Measurements from ENCODE around the gene COX20.
A peak's percentile ranks its signal among the peaks of the same experiment; 100 is the strongest.
"Not testable (repeated sequence)": the region's sequence is repeated elsewhere in the genome, so short reads cannot be mapped to it uniquely, and the experiment has no call there.

The COX20 gene

GRCh38 chr1:244826712-244827111 is 8.7 kb upstream of the COX20 start:
- no peak for DNase-seq

DNA sequence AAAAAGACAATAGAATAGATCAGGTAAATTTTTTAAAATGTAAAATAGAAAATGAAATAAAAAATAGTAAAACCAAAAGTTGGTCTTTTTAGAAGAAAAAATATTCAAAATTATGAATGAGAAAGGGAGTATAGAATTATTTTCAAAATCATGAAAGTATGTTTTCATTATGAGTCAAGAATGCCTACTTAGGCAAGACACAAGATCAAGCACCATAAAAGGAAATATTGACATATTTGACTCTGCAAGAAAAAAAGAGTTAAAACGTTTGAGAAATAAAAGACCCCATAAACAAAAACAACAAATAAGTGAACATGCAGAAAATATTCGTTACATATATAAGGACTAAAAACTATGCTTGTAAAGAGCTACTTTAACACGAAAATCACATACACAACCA is 4.8 kb upstream of the COX20 start:
- DNase-seq: no peak

DNA sequence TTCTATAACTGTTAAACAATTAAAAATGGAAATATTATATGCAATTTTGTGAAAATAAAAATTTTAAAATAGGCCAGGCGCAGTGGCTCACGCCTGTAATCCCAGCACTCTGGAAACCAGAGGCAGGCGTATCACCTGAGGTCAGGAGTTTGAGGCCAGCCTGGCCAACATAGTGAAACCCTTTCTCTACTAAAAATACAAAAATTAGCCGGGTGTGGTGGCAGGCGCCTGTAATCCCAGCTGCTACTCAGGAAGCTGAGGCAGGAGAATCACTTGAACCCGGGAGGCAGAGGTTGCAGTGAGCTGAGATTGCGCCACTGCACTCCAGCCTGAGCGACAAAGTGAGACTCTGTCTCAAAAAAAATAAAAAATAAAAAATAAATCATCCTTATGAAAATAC is 2.2 kb upstream of the COX20 start:
- not testable (repeated sequence) for DNase-seq

DNA sequence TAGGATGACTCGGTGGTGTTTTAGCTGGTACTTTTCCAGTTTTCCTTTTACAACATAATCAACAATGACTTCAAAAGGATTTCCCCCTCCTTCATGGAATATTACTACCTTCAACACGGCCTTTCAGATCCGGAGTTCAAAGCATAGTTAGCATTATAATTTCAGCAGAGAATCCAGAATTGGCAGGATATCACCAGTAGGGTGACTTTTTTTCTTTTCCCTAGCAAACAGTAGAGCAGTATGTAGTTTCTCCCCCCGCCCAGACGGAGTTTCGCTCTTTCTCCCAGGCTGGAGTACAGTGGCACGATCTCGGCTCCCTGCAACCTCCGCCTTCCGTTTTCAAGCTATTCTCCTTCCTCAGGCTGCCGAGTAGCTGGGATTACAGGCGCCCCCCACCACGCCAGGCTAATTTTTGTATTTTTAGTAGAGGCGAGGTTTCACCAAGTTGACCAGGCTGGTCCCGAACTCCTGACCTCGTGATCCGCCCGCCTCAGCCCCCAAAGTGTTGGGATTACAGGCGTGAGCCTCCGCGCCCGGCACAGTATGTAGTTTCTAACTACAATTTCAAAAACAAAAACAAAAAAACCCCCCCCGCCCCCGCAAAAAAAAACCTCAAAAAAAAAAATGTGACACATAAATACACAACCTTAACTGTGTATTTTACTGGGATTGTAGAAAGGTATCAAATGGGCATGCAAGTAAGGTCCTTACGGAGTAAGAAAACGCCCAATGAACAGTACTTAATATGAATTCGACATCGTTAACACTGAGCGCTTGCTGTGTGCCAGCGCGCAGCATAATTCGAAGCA is 1.5 kb upstream of the COX20 start:
- peak; percentile 33 for DNase-seq

DNA sequence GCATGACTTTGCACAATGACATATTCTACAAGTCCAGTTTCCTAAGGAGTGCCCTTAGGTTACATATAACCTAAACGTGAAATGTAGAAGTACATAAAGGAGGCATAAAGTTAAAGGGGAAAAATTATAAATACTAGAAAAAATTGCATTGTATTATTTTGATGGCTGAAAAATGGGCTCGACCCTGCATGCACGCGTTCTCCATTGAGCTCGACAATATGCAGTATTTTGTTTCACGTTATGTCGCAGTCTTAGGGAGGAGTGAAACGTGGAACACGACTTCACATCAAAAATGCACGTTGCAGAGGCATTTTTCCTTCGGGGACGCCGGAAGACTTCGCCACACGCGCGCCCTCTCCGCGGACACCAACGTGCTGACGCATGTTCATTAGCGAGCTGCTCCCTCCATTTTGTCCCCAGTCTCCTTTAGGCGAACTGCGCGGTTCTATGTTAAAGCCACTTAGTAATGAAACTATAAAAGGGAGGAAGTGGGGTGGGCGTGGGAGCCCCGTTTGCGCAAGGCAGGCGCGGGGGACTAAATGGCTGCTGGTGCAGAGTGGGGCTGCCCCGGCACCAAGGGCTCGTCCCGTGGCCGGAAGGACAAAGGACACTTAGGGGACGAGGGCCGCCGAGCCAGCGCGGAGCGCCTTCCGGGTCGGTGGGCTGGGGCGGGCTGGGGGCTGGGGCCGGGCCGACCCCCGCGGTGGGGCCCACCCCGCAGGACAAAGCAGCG is 749 bp upstream of the COX20 start:
- peak; percentile 82 for DNase-seq

- DNase-seq: no peak
Observed at GRCh38 chr1:244836135-244836521, 670 bp downstream of the COX20 start.

- DNase-seq: no peak
Observed at GRCh38 chr1:244836584-244836983, 1.1 kb downstream of the COX20 start.

GRCh38 chr1:244837597-244838258 is 2.3 kb downstream of the COX20 start:
- DNase-seq: no peak

DNA sequence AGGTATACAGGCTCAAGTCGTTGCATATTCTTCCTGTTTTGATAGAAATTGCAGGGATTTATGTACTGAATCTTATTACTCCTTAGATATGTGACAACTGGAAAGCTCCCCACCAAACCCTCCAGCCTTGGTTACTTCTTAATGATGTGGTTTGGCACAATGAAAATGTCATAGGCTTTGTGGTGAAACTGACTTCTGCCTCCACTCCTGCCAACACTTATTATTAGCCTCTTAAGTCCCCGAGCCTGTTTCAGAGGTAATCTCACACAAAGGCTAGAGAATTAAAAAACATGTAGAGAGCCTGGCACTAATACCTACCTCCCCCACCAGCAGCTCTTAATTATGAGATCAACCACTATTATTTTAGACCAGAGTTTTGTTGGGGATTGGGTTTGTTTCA is 4.2 kb downstream of the COX20 start:
- no peak for DNase-seq

DNA sequence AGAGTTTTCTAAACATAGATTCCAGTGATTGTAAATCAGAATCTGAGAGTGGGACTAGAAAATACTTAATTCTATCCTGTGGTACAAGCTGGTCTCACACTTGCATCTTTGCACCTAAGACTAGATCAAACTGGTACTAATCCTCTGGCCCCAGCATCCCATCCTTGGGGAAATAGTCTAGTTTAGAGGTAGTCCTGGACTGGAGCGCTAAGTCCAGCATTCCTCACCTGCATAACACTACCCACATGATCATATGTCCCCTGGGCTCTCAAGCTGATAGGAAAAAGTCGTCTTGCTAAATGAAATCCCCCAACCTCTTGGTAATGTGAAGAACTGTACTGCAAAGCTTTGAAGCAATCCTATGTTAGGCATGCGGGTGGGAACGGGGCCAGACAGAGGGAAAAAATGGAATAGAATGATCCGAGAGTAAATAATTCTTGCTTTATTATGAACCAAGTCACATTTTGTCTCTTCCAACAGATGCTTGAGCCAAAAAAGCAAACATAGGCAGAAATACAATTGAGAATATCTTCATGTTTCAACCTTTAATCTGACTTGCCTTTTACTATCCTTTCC is 4.8 kb downstream of the COX20 start:
- no peak for DNase-seq

GRCh38 chr1:244841273-244841927 is 5.9 kb downstream of the COX20 start:
- no peak for DNase-seq

DNA sequence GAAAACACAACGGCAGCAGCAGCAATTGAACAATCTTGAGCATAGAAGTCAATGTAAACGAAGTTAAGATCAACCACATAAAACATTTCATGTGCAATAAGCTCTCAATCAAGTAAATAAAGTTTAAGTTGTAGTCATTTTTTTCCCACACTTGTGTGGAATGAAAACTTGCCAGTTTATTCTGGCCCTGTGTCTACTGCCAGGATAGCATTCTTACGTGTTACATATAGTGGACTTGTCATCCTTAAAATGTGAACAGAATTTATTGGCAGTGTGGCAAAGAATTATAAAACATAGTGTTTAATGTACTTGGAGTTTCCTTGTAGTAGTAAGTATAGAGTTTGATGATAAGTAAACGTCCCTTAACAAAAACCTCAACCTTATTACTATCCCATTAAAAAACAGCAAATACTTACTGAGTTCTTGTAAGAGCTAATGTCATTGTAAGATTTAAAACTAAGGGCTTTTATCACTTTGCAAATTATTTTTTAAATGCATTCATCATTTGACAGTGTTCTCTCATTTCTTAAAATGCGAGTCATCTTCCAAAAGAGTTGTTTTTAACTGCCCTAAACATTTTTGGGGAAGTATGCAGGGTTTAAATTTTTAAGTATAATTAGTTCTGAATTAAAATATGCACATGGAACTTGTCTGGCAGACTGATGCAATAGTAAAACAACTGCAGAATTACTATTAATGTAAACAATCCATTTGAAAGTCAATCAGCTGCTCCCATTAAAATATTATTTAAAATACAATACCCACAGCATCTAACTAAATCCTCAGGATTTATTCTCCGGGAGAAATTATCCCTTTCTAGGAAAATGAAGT is 7.9 kb downstream of the COX20 start:
- DNase-seq: no peak

DNA sequence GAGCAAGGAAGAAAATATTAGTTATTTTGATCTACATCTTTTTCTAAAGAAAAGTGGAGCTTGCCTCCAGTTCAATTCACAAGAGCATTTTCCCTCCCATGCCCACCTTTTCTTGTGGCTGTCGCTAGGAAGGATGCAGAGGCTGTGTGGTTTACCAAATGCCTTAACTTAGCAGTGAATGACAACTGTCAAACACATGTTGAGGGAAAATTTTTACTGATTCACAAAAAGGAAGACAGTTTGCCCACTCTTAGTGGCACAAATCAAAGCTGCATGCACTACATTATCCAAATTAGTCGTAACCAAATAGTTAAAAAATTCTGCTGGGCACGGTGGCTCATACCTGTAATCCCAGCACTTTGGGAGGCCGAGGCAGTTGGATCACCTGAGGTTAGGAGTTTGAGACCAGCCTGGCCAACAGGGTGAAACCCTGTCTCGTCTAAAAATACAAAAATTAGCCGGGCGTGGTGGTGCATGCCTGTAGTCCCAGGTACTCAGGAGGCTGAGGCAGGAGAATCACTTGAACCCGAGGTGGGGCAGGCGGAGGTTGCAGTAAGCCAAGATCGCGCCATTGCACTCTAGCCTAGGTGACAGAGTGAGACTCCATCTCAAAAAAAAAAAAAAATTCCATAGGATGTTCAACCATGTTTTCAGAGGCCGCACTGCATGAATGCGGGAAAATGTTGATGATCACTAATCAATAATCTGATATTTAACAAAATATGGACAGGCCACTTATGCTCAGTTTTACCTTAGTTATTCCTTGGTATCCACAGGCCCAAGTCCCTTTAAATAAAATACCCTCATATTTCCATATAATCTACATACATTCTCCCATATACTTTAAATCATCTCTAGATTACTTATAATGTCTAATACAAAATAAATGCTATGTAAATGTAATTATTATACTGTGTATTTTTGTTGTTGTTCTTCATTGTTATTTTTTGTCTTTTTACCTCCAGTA is 9.0 kb downstream of the COX20 start:
- no peak for DNase-seq

DNA sequence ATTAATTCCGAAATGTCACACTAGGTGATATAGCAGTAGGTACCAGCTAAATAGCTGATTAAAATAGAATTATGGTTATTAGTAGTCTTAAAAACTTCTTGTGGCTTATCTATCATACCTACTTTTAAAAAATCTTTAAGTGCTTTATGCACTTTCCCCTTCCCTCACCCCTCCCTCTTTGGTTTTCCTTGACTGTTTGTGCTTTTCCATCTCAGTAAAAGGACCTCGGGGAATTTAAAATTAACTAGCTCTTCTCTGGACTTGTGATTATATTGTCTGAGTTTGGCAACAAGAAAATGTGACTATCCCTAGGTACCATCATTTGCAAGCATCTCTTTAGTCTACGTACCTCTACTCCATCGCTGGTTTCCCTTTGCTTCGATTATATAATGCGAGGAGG is 11.2 kb downstream of the COX20 start:
- DNase-seq: no peak

- no peak for DNase-seq
Observed at GRCh38 chr1:244849189-244849866, 13.9 kb downstream of the COX20 start.

DNA sequence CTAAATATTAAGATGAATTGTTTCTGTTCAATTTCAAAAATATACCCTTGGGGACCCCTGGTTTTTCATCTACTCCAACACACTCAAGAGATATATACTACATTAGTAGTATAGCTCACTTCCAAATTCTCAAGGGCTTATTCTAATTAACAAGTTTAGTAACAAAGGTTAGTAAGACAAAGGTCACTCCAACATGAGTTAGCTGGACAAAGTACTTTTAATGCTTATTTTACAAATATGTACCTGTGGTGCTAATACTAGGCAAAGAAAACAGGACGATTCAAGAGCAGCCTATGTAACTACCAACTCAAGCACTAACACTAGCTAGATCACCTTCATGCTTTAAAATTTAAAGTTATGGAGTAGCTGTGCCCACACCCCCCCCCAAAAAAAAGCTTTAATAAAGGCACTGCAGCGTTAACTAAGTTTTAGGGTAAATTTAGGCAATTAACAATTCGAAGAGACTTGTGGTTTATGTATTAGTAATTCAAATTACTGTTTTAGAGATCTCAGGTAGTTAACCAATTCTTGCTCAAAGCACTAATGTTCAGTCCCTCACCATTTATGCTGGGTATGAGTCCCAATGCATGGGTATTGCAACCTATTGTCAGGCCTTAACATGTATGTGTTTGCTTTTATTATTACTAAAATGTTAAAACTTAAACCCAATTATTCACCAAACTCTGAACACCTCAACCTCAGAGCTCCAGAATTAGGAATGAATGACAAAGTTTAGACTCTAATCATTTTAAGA is 14.8 kb downstream of the COX20 start:
- DNase-seq: no peak

DNA sequence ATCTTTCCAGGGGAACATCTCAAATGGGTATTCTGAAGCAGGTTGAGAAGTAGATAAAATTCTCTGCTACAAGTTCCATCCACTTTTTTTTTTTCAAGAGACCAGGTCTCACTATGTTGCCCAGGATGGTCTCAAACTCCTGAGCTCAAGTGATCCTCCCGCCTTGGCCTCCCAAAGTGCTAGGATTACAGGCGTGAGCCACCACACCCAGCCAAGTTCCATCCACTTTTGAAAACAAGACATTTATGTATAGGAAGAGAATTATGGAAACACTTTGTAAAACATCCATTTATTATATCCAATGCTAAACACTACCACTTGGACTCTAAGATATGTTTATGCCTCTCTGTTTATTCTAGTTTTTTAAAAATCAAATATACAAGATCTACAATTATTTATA is 15.4 kb downstream of the COX20 start:
- DNase-seq: no peak

GRCh38 chr1:244851546-244852231 is 16.2 kb downstream of the COX20 start:
- DNase-seq: no peak

DNA sequence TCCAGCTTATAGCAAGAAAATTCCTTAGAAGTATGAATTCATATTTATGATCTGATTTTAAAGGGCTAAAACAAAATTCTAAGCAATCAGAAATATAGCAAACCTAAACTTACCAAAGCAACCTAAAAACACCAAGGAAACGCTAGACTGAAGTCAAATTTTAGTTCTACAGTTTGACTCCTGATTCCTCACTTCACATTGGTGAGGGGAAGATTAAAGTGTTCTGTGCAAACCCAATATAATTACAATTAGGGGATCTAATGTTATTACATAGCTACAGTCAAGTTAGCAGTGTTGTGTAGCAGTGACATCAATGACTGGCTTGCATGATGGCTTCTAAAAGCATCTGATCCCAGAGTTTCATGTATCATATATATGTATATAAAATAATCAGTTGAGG is 17.2 kb downstream of the COX20 start:
- no peak for DNase-seq

Measured in effector CD4-positive, alpha-beta T cell (primary cell).